CD4-positive, alpha-beta T cell treated with Interferon gamma for 1 hour (primary cell): ENCODE data around the gene FGF11.
"Not testable (repeated sequence)": the region's sequence is repeated elsewhere in the genome, so short reads cannot be mapped to it uniquely, and the experiment has no call there.

Source experiments
- DNase-seq: peaks from one replicate; pipeline ENCODE4 v3.0.0-alpha.2; 2020

FGF11 gene

GRCh38 chr17:7481842-7482741, 42.8 kb downstream of the FGF11 start:
- DNase-seq: not testable (repeated sequence)

DNA sequence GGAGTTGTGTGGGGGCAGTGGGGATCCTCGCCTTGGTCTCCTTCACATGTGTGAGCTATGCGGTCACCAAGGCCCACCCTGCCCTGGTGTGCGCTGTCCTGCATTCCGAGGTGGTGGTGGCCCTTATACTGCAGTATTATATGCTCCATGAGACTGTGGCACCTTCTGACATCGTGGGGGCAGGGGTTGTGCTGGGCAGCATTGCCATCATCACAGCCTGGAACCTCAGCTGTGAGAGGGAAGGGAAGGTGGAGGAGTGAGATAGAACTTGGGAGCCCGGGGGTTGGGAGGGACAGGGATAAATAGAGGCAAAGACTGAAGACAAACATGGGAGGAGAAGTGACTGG, 43.4 kb downstream of the FGF11 start:
- DNase-seq: not testable (repeated sequence)

DNA sequence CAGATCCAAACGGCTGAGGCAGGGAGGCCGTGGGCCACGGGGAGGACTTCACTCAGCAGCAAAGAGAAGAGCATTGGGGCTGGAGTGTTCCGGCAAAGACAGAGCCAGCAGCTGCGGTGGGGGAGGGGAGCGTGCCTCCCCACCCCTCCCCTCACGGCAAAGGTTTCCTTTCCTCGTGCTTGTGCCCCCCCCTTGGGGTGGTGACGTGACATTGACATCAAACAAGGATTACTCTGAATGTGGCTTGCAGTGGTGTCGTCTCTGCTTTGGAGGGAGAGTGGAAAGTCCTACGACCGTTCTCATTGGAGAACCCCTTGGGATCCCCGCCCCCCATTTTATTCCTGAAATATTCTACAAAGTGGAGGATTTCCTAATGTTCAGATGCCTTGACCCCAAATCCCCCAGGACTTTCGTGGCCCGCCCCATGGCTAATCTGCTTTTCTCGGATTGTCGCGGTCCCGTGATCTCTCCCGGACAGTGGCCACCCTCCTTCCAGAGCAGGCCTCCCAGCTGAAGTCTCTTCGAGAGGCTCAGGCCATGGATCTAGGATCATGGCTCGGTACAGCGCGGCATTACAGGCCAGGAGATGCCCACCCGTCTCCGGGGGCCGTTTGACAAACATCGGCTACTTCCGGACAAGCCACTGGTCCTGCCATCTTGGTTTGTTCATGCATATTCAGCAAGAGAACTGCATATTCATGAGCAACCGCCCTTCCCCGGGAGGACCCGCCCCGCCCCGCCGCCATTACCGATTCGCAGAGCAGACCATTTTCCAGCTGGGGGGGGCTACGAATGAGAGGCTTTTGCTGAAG, 44.1 kb downstream of the FGF11 start:
- peak; percentile 95 for DNase-seq

DNA sequence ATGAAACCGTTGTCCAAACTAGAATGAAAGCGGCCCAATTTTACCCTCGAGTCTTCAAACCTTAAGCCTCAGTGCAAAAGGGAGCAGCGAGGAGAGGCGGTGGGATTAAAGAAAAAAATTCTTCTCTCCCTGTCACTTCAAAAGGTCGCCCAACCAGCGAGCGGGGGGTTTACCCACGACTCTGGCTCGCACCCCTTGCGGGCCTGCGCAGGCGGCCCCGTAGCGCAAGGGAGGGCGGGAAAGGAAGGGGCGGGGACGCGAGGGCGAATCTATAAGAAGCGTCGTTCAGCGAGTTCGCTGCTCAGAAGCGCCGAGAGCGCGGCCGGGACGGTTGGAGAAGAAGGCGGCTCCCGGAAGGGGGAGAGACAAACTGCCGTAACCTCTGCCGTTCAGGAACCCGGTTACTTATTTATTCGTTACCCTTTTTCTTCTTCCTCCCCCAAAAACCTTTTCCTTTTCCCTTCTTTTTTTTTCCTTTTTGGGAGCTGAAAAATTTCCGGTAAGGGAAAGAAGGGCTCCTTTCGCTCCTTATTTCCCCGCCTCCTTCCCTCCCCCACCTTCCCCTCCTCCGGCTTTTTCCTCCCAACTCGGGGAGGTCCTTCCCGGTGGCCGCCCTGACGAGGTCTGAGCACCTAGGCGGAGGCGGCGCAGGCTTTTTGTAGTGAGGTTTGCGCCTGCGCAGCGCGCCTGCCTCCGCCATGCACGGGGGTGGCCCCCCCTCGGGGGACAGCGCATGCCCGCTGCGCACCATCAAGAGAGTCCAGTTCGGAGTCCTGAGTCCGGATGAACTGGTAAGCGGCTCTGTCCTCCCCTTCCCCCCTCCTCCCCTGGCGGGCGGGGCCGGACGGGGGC, 45.0 kb downstream of the FGF11 start, which contains the start of gene POLR2A:
POLR2A (plus strand) TSS at position 300 of the 852 bp plus-strand sequence.
- DNase-seq: peak; percentile 97

DNA sequence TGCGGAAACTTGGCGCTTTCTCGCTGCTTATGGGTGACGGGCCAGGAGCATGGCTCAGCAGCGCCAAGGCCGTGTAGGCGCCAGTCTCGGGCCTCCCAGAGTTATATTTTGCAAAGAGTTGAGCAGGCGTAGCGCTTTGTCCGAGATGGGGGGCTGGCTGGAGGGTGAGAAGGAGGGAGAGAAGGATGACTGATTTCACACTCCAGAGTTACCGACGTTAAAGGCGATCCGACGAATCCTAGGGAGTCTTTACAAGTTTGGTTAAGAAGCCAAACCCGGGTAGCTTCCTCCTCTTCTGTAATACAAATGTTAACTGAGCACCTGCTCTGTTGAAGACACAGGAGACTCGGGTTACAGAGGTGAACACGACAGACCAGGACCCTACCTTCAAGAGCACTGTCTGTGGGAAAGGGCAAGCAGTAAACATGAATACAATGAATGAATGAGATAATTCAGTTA, 45.6 kb downstream of the FGF11 start:
- DNase-seq: no peak

DNA sequence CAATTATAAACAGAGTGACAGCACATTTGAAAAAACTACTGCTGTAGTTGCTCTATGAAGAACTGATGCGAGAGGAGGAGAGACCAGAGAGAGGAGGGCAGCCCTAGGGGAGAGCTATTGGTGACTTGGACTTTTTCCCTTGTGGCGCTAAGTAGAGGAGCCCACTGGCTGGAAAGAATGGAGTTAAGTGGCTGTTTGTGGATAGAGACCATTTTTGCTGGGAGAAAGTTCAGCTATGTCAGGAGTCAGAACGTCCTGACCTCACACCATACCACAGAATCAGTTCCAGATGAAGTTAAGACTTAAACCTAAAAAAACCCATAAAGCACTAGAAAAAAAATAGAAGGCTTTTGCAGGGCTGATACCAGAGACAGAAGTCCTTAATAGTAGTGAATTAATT, 46.9 kb downstream of the FGF11 start:
- DNase-seq: no peak

DNA sequence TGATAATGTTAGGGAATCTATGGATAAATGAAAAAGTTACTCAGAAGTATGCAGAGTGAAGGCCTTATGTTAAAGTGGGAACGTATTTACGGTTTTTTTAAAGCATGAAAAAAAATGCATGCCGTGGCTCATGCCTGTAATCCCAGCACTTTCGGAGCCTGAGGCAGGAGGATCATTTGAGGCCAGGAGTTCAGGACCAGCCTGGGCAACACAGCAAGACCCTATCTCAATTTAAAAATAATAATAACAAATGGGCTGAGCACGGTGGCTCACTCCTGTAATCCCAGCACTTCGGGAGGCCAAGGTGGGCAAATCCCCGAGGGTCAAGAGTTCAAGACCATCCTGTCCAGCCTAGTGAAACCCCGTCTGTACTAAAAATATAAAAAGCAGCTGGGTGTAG, 50.8 kb downstream of the FGF11 start:
- no peak for DNase-seq

DNA sequence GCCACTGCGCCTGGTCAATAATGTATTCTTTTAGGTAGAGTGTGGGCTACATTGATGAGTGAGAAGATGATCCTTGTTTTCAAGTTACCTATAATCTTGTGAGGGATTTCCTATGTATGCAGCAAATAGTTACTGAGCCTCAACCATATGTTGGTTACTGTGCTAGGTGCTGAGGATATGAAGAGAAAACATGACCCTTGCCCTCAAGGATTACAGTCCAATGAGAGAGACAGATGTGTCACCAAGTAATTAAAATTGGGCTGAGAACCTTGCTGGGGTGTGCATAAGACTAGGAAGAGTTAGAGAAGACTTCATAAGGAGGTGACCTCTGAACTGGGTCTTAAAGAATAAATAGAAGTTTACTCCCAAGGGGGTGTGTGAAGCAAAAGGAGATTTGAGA, 52.3 kb downstream of the FGF11 start:
- DNase-seq: no peak

DNA sequence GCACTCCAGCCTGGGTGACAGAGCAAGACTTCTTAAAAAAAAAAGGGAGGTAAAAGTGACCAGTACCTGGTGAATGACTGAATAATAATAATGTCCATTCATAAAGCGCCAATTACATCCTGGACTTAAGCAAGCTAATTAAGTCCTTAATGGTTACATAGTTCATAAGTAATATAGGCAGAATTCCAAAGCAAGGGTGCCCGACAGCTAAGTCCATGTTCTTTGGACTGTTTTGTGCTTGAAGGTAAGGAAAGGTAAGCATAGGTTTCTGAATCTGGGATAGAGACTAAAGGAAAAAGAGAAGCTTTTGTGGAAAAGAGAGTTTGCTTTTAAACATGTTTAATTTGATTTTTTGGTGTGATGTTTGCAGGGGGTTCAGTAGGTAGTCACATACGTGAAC, 54.6 kb downstream of the FGF11 start:
- no peak for DNase-seq
